NCI-H187 treated with DMSO at 0.1 percent for 48 hours (cell line): ENCODE measurements around the gene PDHX.
"Not testable (repeated sequence)": the region's sequence is repeated elsewhere in the genome, so short reads cannot be mapped to it uniquely, and the experiment has no call there.

ENCODE experiments used
- DNase-seq: peaks from one replicate; lab custom pipeline; 2025; lab: John Stamatoyannopoulos, UW

Gene PDHX

GRCh38 chr11:34911676-34912075 lies 4.7 kb upstream of the PDHX start:
- no peak for DNase-seq

- not testable (repeated sequence) for DNase-seq
Observed at GRCh38 chr11:34913556-34913955, 2.9 kb upstream of the PDHX start.

- DNase-seq, result no peak
Observed at GRCh38 chr11:34915136-34916014, 1.0 kb upstream of the PDHX start.

GRCh38 chr11:34916843-34917770 lies 689 bp downstream of the PDHX start:
- no peak for DNase-seq

GRCh38 chr11:34921156-34921555 lies 4.7 kb downstream of the PDHX start:
- no peak for DNase-seq

GRCh38 chr11:34924714-34925113 lies 8.3 kb downstream of the PDHX start:
- no peak for DNase-seq

GRCh38 chr11:34926101-34926830 lies 9.8 kb downstream of the PDHX start:
- no peak for DNase-seq

- DNase-seq, result no peak
Observed at GRCh38 chr11:34926831-34927132, 10.4 kb downstream of the PDHX start.

- no peak for DNase-seq
Observed at GRCh38 chr11:34928268-34928959, 12.0 kb downstream of the PDHX start.

GRCh38 chr11:34928960-34929680 lies 12.7 kb downstream of the PDHX start:
- DNase-seq, result no peak

GRCh38 chr11:34929794-34930763 lies 13.7 kb downstream of the PDHX start:
- no peak for DNase-seq

GRCh38 chr11:34936945-34937629 lies 20.7 kb downstream of the PDHX start:
- no peak for DNase-seq

GRCh38 chr11:34938611-34939010 lies 22.2 kb downstream of the PDHX start:
- DNase-seq, result no peak

- no peak for DNase-seq
Observed at GRCh38 chr11:34940026-34940677, 23.7 kb downstream of the PDHX start.

GRCh38 chr11:34941688-34942087 lies 25.3 kb downstream of the PDHX start:
- DNase-seq, result no peak

- DNase-seq, result no peak
Observed at GRCh38 chr11:34944692-34945091, 28.3 kb downstream of the PDHX start.

GRCh38 chr11:34948696-34949095 lies 32.3 kb downstream of the PDHX start:
- DNase-seq, result no peak

GRCh38 chr11:34953955-34954354 lies 37.5 kb downstream of the PDHX start:
- DNase-seq, result no peak

- no peak for DNase-seq
Observed at GRCh38 chr11:34957206-34957605, 40.8 kb downstream of the PDHX start.
